GM12878 (cell line): ENCODE data around the gene SLC10A2. TPM values are rescaled to one million over a fixed set of nuclear protein-coding genes. Genes with fewer than 3 reads are reported as not detected.
A peak's percentile ranks its signal among the peaks of the same experiment; 100 is the strongest.

Experiments
- BMI1 ChIP-seq: fragments of 450-650 bp; IDR thresholded peaks from 2 replicates; pipeline ENCODE4 v1.6.1; 2016; ENCODE audit warnings: mild to moderate bottlenecking, moderate library complexity, borderline replicate concordance
- BRCA1 ChIP-seq: IDR thresholded peaks from 2 replicates; pipeline ENCODE4 v1.6.1; 2011; ENCODE audit warnings: low read depth, low read length, improper control_type of control experiment
- CREB1 ChIP-seq: IDR thresholded peaks from 2 replicates; pipeline ENCODE4 v1.6.1; 2012; ENCODE audit warnings: low read depth, mild to moderate bottlenecking, inconsistent platforms
- CTCF ChIP-seq, 3 experiments: IDR thresholded peaks in 2 of 3; conservative IDR thresholded peaks in 1 of 3; 2 replicates each; pipeline ENCODE4 v1.5.1; 2011; ENCODE audit warnings: low read depth in 3 of 3, low read length in 3 of 3, mild to moderate bottlenecking in 3 of 3, control low read depth in 2 of 3, moderate library complexity in 2 of 3, inconsistent platforms in 1 of 3, mixed read lengths in 1 of 3; ENCODE audit not compliant: control insufficient read depth in 2 of 3, insufficient read depth in 1 of 3; ENCODE audit errors: extremely low read depth in 1 of 3
- E2F8 ChIP-seq: fragments of 450-650 bp; IDR thresholded peaks from 2 replicates; pipeline ENCODE4 v1.6.1; 2018; ENCODE audit warnings: mild to moderate bottlenecking, low read depth, moderate library complexity; ENCODE audit not compliant: partially characterized antibody
- ELK1 ChIP-seq: IDR thresholded peaks from 2 replicates; pipeline ENCODE4 v1.6.1; 2012; ENCODE audit warnings: low read depth, low read length, improper control_type of control experiment
- EP300 ChIP-seq, 2 experiments: fragments of 150-350 bp in 1 of 2; IDR thresholded peaks; 2 replicates each; pipeline ENCODE4 v1.6.1; 2011 to 2012; ENCODE audit warnings: low read depth in 2 of 2, low read length in 2 of 2, borderline replicate concordance in 1 of 2, improper control_type of control experiment in 1 of 2, inconsistent platforms in 1 of 2; ENCODE audit not compliant: control insufficient read depth in 1 of 2
- GABPA ChIP-seq: IDR thresholded peaks from 2 replicates; pipeline ENCODE4 v1.6.1; 2014; ENCODE audit warnings: antibody characterized with exemption, low read depth, mild to moderate bottlenecking, inconsistent platforms
- HDAC6 ChIP-seq: fragments of 200-600 bp; sonication (generic); IDR thresholded peaks from one replicate; pipeline ENCODE4 v1.8.0; 2017; ENCODE audit warnings: antibody characterized with exemption; ENCODE audit not compliant: unreplicated experiment
- IKZF1 ChIP-seq: fragments of 450-650 bp; conservative IDR thresholded peaks from 2 replicates; pipeline ENCODE4 v1.6.1; 2017; ENCODE audit warnings: antibody characterized with exemption, mild to moderate bottlenecking
- JUND ChIP-seq: IDR thresholded peaks from 2 replicates; pipeline ENCODE4 v1.6.1; 2012; ENCODE audit warnings: low read depth, mild to moderate bottlenecking, low read length, improper control_type of control experiment, moderate library complexity
- MAX ChIP-seq: IDR thresholded peaks from 2 replicates; pipeline ENCODE4 v1.6.1; 2012; ENCODE audit warnings: low read depth, low read length, improper control_type of control experiment
- NFXL1 ChIP-seq: fragments of 450-650 bp; IDR thresholded peaks from 2 replicates; pipeline ENCODE4 v1.6.1; 2017; ENCODE audit warnings: antibody characterized with exemption, mild to moderate bottlenecking, borderline replicate concordance
- NFYA ChIP-seq: IDR thresholded peaks from 2 replicates; pipeline ENCODE4 v1.6.1; 2011; ENCODE audit warnings: low read depth, mild to moderate bottlenecking, low read length, improper control_type of control experiment, borderline replicate concordance
- NR2C1 ChIP-seq: fragments of 450-650 bp; IDR thresholded peaks from 2 replicates; pipeline ENCODE4 v1.6.1; 2017; ENCODE audit warnings: antibody characterized with exemption, mild to moderate bottlenecking, moderate library complexity
- PAX5 ChIP-seq: IDR thresholded peaks from 2 replicates; pipeline ENCODE4 v1.6.1; 2011; ENCODE audit warnings: low read depth, low read length, borderline replicate concordance
- POLR2A ChIP-seq: IDR thresholded peaks from 2 replicates; pipeline ENCODE4 v1.6.1; 2011; ENCODE audit warnings: low read depth, mild to moderate bottlenecking, low read length
- POLR2AphosphoS5 ChIP-seq: IDR thresholded peaks from 2 replicates; pipeline ENCODE4 v1.6.1; 2011; ENCODE audit warnings: mild to moderate bottlenecking, low read length, inconsistent platforms
- RAD21 ChIP-seq: IDR thresholded peaks from 2 replicates; pipeline ENCODE4 v1.6.1; 2011; ENCODE audit warnings: mild to moderate bottlenecking, low read depth, low read length, moderate library complexity; ENCODE audit not compliant: insufficient read depth
- RAD51 ChIP-seq: fragments of 450-650 bp; IDR thresholded peaks from 2 replicates; pipeline ENCODE4 v1.6.1; 2016; ENCODE audit warnings: moderate library complexity, mild to moderate bottlenecking, inconsistent platforms
- RUNX3 ChIP-seq: IDR thresholded peaks from 2 replicates; pipeline ENCODE4 v1.6.1; 2012; ENCODE audit warnings: low read length, inconsistent platforms
- SP1 ChIP-seq: IDR thresholded peaks from one replicate; pipeline ENCODE4 v1.6.1; 2011; ENCODE audit warnings: low read depth, low read length
- SPI1 ChIP-seq: IDR thresholded peaks from 2 replicates; pipeline ENCODE4 v1.6.1; 2011; ENCODE audit warnings: low read depth, mild to moderate bottlenecking, low read length, moderate library complexity, borderline replicate concordance; ENCODE audit not compliant: insufficient read depth
- YY1 ChIP-seq: IDR thresholded peaks from 2 replicates; pipeline ENCODE4 v1.6.1; 2011; ENCODE audit warnings: low read depth, mild to moderate bottlenecking, low read length
- polyA plus RNA-seq, 11 experiments: library from polyadenylated mRNA; depleted of rRNA in 4 of 11; unstranded in 6 of 11; stranded (reverse) in 5 of 11; fragments of >200 nt; fragmentation: Nextera tagmentation in 4 of 11; fragmentation: Illumina TruSeq in 1 of 11; extraction: Ambion mirVana in 4 of 11; extraction: Trizol in 1 of 11; gene quantifications; 1 replicate in 1 of 11; 2 replicates in 10 of 11; pipeline versions ENCODE4 v1.2.1 to v1.2.3, GENCODE V29; 2011 to 2016; ENCODE audit warnings: inconsistent platforms in 2 of 11, missing spikeins in 2 of 11, low read depth in 1 of 11
- total RNA-seq, 4 experiments: library from RNA; depleted of rRNA in 3 of 4; stranded (reverse); fragments of >200 nt in 3 of 4; fragmentation: Illumina TruSeq in 1 of 4; extraction: Trizol in 1 of 4; gene quantifications; 2 replicates each; pipeline versions ENCODE4 v1.2.1 to v1.2.3, GENCODE V29; 2013 to 2021

SLC10A2 gene
- total and polyA plus RNA-seq, 10 of the 15 experiments (the other 5 are each of a cell fraction or from before 2014, with no cell fraction given), result 0.01 to 0.04 (median 0.02) TPM; not detected in 7

GRCh38 chr13:103006641-103007426 lies 59.4 kb downstream of the SLC10A2 start (continued):
- TF ChIP-seq ELK1, result no peak
- no peak for TF ChIP-seq POLR2A
- no peak for TF ChIP-seq NR2C1
- no peak for TF ChIP-seq MAX
- peak; percentile 44; the same call in 1 of the 2 replicates for TF ChIP-seq JUND
- TF ChIP-seq E2F8, result no peak
- peak; percentile 70 for TF ChIP-seq RUNX3
- peak; percentile 51; the same call in 1 of the 2 replicates for TF ChIP-seq CREB1
- no peak for TF ChIP-seq RAD51
- peak; percentile 90 to 98 for TF ChIP-seq EP300 (IDR thresholded peaks at IDR 0.05; ENCODE audit: borderline replicate concordance in 1 of 2, control insufficient read depth in 1 of 2, low read depth in 2 of 2, low read length in 2 of 2)
- 0 out of 2 replicates have a peak, but pooled peaks have one; percentile 38 for TF ChIP-seq POLR2AphosphoS5
- TF ChIP-seq BRCA1, result no peak
- TF ChIP-seq HDAC6, result no peak
- TF ChIP-seq CTCF (IDR thresholded peaks at IDR 0.05 in 2 of 3, conservative IDR thresholded peaks at IDR 0.05 in 1 of 3; ENCODE audit: control insufficient read depth in 2 of 3, extremely low read depth in 1 of 3, insufficient read depth in 1 of 3, low read depth in 3 of 3, low read length in 3 of 3), result no peak
- 0 out of 2 replicates have a peak, but pooled peaks have one; percentile 3 for TF ChIP-seq RAD21
- TF ChIP-seq BMI1, result peak; percentile 83
- TF ChIP-seq PAX5, result peak; percentile 69; the same call in 1 of the 2 replicates
- no peak for TF ChIP-seq NFYA
- no peak for TF ChIP-seq GABPA
- TF ChIP-seq NFXL1, result no peak
- TF ChIP-seq SPI1, result peak; percentile 98
- TF ChIP-seq YY1, result 0 out of 2 replicates have a peak, but pooled peaks have one; percentile 21
- TF ChIP-seq SP1, result no peak
- TF ChIP-seq IKZF1, result peak; percentile 92
